HEK293 (cell line): ENCODE results near the gene KRTAP4-16.

Experiments
- CTCF ChIP-seq: fragments of 450-650 bp; formaldehyde crosslinking; IDR thresholded peaks from 2 replicates; pipeline ENCODE4 v1.5.1; 2016; ENCODE audit warnings: missing biosample characterization, missing genetic modification characterization
- GLI4 ChIP-seq: fragments of 450-650 bp; formaldehyde crosslinking; IDR thresholded peaks from 2 replicates; pipeline ENCODE4 v1.5.1; 2016; ENCODE audit warnings: missing biosample characterization, missing genetic modification characterization
- HOXA7 ChIP-seq: sonication (generic); formaldehyde crosslinking; IDR thresholded peaks from 2 replicates; pipeline ENCODE4 v1.8.1; 2022; ENCODE audit warnings: missing genetic modification reagents, borderline replicate concordance
- SCRT1 ChIP-seq: fragments of 450-650 bp; formaldehyde crosslinking; IDR thresholded peaks from 2 replicates; pipeline ENCODE4 v1.5.1; 2016; ENCODE audit warnings: missing biosample characterization, missing genetic modification characterization, borderline replicate concordance
- ZFP3 ChIP-seq: fragments of 450-650 bp; formaldehyde crosslinking; IDR thresholded peaks from 2 replicates; pipeline ENCODE4 v1.5.1; 2016; ENCODE audit warnings: low read depth, missing biosample characterization, missing genetic modification characterization
- ZNF121 ChIP-seq: fragments of 450-650 bp; formaldehyde crosslinking; IDR thresholded peaks from 2 replicates; pipeline ENCODE4 v1.5.1; 2016; ENCODE audit warnings: missing biosample characterization, missing genetic modification characterization
- ZNF133 ChIP-seq: fragments of 450-650 bp; formaldehyde crosslinking; IDR thresholded peaks from 2 replicates; pipeline ENCODE4 v1.5.1; 2016; ENCODE audit warnings: missing biosample characterization, missing genetic modification characterization
- ZNF274 ChIP-seq, 2 experiments: fragments of 200-500 bp in 1 of 2; fragments of 450-650 bp in 1 of 2; sonication (Bioruptor generic) in 1 of 2; formaldehyde crosslinking in 1 of 2; IDR thresholded peaks; 2 replicates each; pipeline versions ENCODE4 v1.5.1 to v1.6.1; 2014 to 2016; ENCODE audit warnings: borderline replicate concordance in 1 of 2, inconsistent platforms in 1 of 2, low read length in 1 of 2, missing biosample characterization in 1 of 2, missing genetic modification characterization in 1 of 2
- ZNF350 ChIP-seq: fragments of 450-650 bp; formaldehyde crosslinking; IDR thresholded peaks from 2 replicates; pipeline ENCODE4 v1.5.0; 2017; ENCODE audit warnings: missing biosample characterization, mild to moderate bottlenecking, missing genetic modification characterization
- ZNF626 ChIP-seq: fragments of 450-650 bp; sonication (Bioruptor Pico); formaldehyde crosslinking; IDR thresholded peaks from 2 replicates; pipeline ENCODE4 v1.5.1; 2018; ENCODE audit warnings: missing biosample characterization, missing genetic modification characterization, inconsistent platforms
- ZNF768 ChIP-seq: fragments of 450-650 bp; formaldehyde crosslinking; IDR thresholded peaks from 2 replicates; pipeline ENCODE4 v1.5.1; 2018; ENCODE audit warnings: missing biosample characterization, mild to moderate bottlenecking, missing genetic modification characterization
- ZNF830 ChIP-seq: fragments of 450-650 bp; IDR thresholded peaks from 2 replicates; pipeline ENCODE4 v1.5.0; 2018; ENCODE audit warnings: missing biosample characterization, missing genetic modification characterization, low read depth, mild to moderate bottlenecking, moderate library complexity
- TF ChIP-seq, protein P1 (sequence below): fragments of 450-650 bp; formaldehyde crosslinking; IDR thresholded peaks from 2 replicates; pipeline ENCODE4 v1.5.1; 2016; ENCODE audit warnings: missing biosample characterization, missing genetic modification characterization
- TF ChIP-seq, protein P2 (sequence below): fragments of 450-650 bp; formaldehyde crosslinking; IDR thresholded peaks from 2 replicates; pipeline ENCODE4 v1.5.1; 2016; ENCODE audit warnings: missing biosample characterization, missing genetic modification characterization

DNA sequence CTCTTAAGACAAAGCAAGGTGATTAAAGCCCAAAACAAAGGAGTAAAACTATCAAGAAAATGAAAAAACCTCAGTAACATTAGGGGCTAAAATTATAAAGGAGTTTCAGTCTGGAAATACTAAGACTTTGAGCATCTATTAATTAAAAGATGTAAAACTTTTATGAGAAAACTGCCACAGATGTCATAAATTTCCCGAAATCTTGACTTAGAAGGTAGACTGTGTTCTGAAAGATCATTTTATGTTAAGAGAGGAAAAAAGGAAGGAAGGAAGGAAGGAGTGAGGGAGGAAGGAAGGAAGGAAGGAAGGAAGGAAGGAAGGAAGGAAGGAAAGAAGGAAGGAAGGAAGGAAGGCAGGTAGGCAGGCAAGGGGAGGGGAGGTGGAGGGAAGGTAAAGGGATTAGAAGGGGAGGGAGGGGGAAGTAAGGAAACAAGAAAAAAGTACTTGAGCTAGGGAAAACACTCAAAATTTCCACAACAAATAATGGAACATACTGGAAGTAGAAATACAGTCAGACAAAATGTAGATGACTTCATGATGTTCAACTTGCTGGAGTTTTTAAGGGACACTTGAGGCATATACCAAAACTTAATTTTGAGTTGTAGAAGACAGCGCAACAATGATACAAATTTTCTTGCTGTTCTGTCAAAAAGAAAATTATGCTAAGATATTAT lies 45.7 kb upstream of the KRTAP4-16 start:
- TF ChIP-seq SCRT1 (tag by site-specific recombination) (no peak), CTCF (no peak), ZNF830 (no peak), ZNF626 (tag by site-specific recombination) (no peak), ZFP3 (tag by site-specific recombination) (no peak), ZNF133 (tag by site-specific recombination) (no peak), ZNF350 (tag by site-specific recombination) (no peak), HOXA7 (CRISPR knock-in tag) (no peak), GLI4 (no peak), ZNF274 (IDR thresholded peaks at IDR 0.05; ENCODE audit: low read length) (no peak), ZNF274 (tag by site-specific recombination; IDR thresholded peaks at IDR 0.05; ENCODE audit: borderline replicate concordance) (no peak), ZNF121 (tag by site-specific recombination) (no peak), ZNF768 (tag by site-specific recombination) (no peak)
- TF ChIP-seq, protein P1, sequence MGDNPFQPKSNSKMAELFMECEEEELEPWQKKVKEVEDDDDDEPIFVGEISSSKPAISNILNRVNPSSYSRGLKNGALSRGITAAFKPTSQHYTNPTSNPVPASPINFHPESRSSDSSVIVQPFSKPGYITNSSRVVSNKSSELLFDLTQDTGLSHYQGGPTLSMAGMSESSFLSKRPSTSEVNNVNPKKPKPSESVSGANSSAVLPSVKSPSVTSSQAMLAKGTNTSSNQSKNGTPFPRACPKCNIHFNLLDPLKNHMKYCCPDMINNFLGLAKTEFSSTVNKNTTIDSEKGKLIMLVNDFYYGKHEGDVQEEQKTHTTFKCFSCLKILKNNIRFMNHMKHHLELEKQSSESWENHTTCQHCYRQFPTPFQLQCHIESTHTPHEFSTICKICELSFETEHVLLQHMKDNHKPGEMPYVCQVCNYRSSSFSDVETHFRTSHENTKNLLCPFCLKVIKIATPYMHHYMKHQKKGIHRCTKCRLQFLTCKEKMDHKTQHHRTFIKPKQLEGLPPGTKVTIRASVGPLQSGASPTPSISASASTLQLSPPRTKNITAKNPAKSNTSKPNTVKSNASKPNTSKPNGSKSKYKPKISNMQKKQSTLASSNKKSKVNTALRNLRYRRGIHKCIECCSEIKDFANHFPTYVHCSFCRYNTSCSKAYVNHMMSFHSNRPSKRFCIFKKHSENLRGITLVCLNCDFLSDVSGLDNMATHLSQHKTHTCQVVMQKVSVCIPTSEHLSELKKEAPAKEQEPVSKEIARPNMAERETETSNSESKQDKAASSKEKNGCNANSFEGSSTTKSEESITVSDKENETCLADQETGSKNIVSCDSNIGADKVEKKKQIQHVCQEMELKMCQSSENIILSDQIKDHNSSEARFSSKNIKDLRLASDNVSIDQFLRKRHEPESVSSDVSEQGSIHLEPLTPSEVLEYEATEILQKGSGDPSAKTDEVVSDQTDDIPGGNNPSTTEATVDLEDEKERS: no peak
- TF ChIP-seq, protein P2, sequence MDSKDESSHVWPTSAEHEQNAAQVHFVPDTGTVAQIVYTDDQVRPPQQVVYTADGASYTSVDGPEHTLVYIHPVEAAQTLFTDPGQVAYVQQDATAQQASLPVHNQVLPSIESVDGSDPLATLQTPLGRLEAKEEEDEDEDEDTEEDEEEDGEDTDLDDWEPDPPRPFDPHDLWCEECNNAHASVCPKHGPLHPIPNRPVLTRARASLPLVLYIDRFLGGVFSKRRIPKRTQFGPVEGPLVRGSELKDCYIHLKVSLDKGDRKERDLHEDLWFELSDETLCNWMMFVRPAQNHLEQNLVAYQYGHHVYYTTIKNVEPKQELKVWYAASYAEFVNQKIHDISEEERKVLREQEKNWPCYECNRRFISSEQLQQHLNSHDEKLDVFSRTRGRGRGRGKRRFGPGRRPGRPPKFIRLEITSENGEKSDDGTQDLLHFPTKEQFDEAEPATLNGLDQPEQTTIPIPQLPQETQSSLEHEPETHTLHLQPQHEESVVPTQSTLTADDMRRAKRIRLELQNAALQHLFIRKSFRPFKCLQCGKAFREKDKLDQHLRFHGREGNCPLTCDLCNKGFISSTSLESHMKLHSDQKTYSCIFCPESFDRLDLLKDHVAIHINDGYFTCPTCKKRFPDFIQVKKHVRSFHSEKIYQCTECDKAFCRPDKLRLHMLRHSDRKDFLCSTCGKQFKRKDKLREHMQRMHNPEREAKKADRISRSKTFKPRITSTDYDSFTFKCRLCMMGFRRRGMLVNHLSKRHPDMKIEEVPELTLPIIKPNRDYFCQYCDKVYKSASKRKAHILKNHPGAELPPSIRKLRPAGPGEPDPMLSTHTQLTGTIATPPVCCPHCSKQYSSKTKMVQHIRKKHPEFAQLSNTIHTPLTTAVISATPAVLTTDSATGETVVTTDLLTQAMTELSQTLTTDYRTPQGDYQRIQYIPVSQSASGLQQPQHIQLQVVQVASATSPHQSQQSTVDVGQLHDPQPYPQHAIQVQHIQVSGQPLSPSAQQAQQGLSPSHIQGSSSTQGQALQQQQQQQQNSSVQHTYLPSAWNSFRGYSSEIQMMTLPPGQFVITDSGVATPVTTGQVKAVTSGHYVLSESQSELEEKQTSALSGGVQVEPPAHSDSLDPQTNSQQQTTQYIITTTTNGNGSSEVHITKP (tag by site-specific recombination): no peak
